K562 (cell line): ENCODE data around the gene PDE11A. TPM values are rescaled to one million over a fixed set of nuclear protein-coding genes. Genes with fewer than 3 reads are reported as not detected.
"Not testable (repeated sequence)": the region's sequence is repeated elsewhere in the genome, so short reads cannot be mapped to it uniquely, and the experiment has no call there.

ENCODE experiments used
- ATAC-seq: fragments of 200-7000 bp; cut with Tn5 transposase; 3 replicates; pipeline ENCODE4 v1.9.1; 2020; ENCODE audit warnings: moderate library complexity
- BruUV-seq: library from RNA; stranded (reverse); fragments of 400-500 nt; replicated peaks from 2 replicates; lab custom pipeline; 2021; lab: Mats Ljungman, UMichigan
- CTCF ChIA-PET: fragments of 300-600 bp; formaldehyde crosslinking; extraction: SDS; loops from one replicate; lab custom pipeline; 2021; ENCODE audit warnings: low intra/inter-chr PET ratio; lab: Yijun Ruan, JAX
- POLR2A ChIA-PET: fragments of 300-600, 350-650 bp; sonication (Branson Sonifier 250); formaldehyde crosslinking; extraction: SDS; loops from one replicate; lab custom pipeline; 2021; ENCODE audit warnings: antibody characterized with exemption, inconsistent platforms; lab: Yijun Ruan, JAX
- DNase-seq, 4 experiments: peaks; one replicate each; pipeline versions ENCODE4 v3.0.0 to v3.0.0-alpha.2; 2011 to 2018; ENCODE audit warnings: low spot score in 3 of 4, mixed read lengths in 3 of 4; ENCODE audit errors: extremely low read depth in 1 of 4
- FAIRE-seq: peaks from 2 replicates; lab custom pipeline; 2011; peaks lifted over from hg19 to GRCh38; lab: Jason Lieb, UNC
- H2AFZ ChIP-seq: 2 replicates; pipeline ENCODE4 v1.6.0; 2011; ENCODE audit warnings: low read depth, low read length, control low read depth, inconsistent platforms
- H3K27ac ChIP-seq: fragments of 200-600 bp; 3 replicates; pipeline ENCODE4 v1.8.0; 2011; ENCODE audit warnings: low read depth, mild to moderate bottlenecking, control low read depth, inconsistent platforms, low read length, moderate library complexity, mixed read lengths; ENCODE audit errors: extremely low read depth
- H3K27me3 ChIP-seq, 2 experiments: fragments of 300-600 bp in 1 of 2; 2 replicates in 1 of 2; 3 replicates in 1 of 2; pipeline versions ENCODE4 v1.6.0 to v1.8.0; 2011; ENCODE audit warnings: inconsistent platforms in 2 of 2, low read length in 2 of 2, mild to moderate bottlenecking in 1 of 2, mixed read lengths in 1 of 2, moderate library complexity in 1 of 2; ENCODE audit not compliant: control insufficient read depth in 2 of 2, insufficient read depth in 2 of 2
- H3K36me3 ChIP-seq: fragments of 300-600 bp; 3 replicates; pipeline ENCODE4 v1.8.0; 2011; ENCODE audit warnings: mild to moderate bottlenecking, low read length, inconsistent platforms; ENCODE audit not compliant: control insufficient read depth, insufficient read depth
- H3K4me1 ChIP-seq, 2 experiments: fragments of 200-600 bp in 1 of 2; replicated peaks in 1 of 2; 2 replicates in 1 of 2; 3 replicates in 1 of 2; pipeline versions ENCODE4 v1.5.1 to v1.8.0; 2011; ENCODE audit warnings: inconsistent platforms in 2 of 2, low read length in 2 of 2, mild to moderate bottlenecking in 1 of 2, mixed read lengths in 1 of 2, moderate library complexity in 1 of 2; ENCODE audit not compliant: control insufficient read depth in 2 of 2, insufficient read depth in 2 of 2
- H3K4me2 ChIP-seq: 2 replicates; pipeline ENCODE4 v1.6.1; 2011; ENCODE audit warnings: low read length, control low read depth, inconsistent platforms, mixed read lengths; ENCODE audit not compliant: insufficient read depth
- H3K4me3 ChIP-seq: fragments of 200-600 bp; sonication (generic), shearing (Covaris generic); 2 replicates; pipeline ENCODE4 v1.5.1; 2016; ENCODE audit warnings: control low read depth, inconsistent platforms
- H3K79me2 ChIP-seq: fragments of 200-600 bp; 3 replicates; pipeline ENCODE4 v1.8.0; 2011; ENCODE audit warnings: low read length, inconsistent platforms; ENCODE audit not compliant: control insufficient read depth, insufficient read depth
- H3K9ac ChIP-seq, 2 experiments: 2 replicates each; pipeline versions ENCODE4 v1.6.0 to v1.6.1; 2011; ENCODE audit warnings: low read depth in 2 of 2, low read length in 2 of 2, control low read depth in 1 of 2, inconsistent platforms in 1 of 2, mild to moderate bottlenecking in 1 of 2, mixed read lengths in 1 of 2; ENCODE audit not compliant: insufficient read depth in 1 of 2
- H3K9me1 ChIP-seq: one replicate; pipeline ENCODE4 v1.6.0; 2011; ENCODE audit warnings: inconsistent platforms, mild to moderate bottlenecking, low read length, moderate library complexity; ENCODE audit not compliant: control insufficient read depth, insufficient read depth
- H3K9me3 ChIP-seq: replicated peaks from 2 replicates; pipeline ENCODE4 v1.5.1; 2011; ENCODE audit warnings: low read depth, low read length, inconsistent platforms; ENCODE audit not compliant: control insufficient read depth, insufficient read depth
- H4K20me1 ChIP-seq: replicated peaks from 2 replicates; pipeline ENCODE4 v1.6.1; 2011; ENCODE audit warnings: low read length, inconsistent platforms, mixed read lengths; ENCODE audit not compliant: control insufficient read depth, insufficient read depth
- BCOR ChIP-seq: fragments of 450-650 bp; IDR thresholded peaks from 2 replicates; pipeline ENCODE4 v1.6.1; 2016
- CREBBP ChIP-seq: IDR thresholded peaks from one replicate; pipeline ENCODE4 v1.6.1; 2012; ENCODE audit warnings: low read depth, mild to moderate bottlenecking, control low read depth, inconsistent platforms, low read length
- GATAD2B ChIP-seq: fragments of 450-650 bp; IDR thresholded peaks from 2 replicates; pipeline ENCODE4 v1.6.1; 2017; ENCODE audit warnings: mild to moderate bottlenecking, borderline replicate concordance
- HDAC1 ChIP-seq, 2 experiments: fragments of 450-650 bp; IDR thresholded peaks; 2 replicates each; pipeline ENCODE4 v1.6.1; 2016 to 2017; ENCODE audit warnings: inconsistent platforms in 1 of 2, mild to moderate bottlenecking in 1 of 2, moderate library complexity in 1 of 2
- HDGF ChIP-seq: fragments of 450-650 bp; IDR thresholded peaks from 2 replicates; pipeline ENCODE4 v1.6.1; 2016
- HNRNPL ChIP-seq: fragments of 200-400 bp; formaldehyde crosslinking; IDR thresholded peaks from 2 replicates; pipeline ENCODE4 v1.6.1; 2017; ENCODE audit warnings: low read depth, mild to moderate bottlenecking, low read length
- SMAD3 ChIP-seq: fragments of 450-650 bp; formaldehyde crosslinking; conservative IDR thresholded peaks from 2 replicates; pipeline ENCODE4 v1.4.0; 2020; ENCODE audit warnings: mild to moderate bottlenecking
- ZNF197 ChIP-seq: fragments of 200-800 bp; sonication (Bioruptor generic); IDR thresholded peaks from 2 replicates; pipeline ENCODE4 v1.6.1; 2016; ENCODE audit warnings: low read depth, missing genetic modification characterization, missing compliant biosample characterization
- ZNF253 ChIP-seq: fragments of 250-450 bp; sonication (Bioruptor Pico); conservative IDR thresholded peaks from 2 replicates; pipeline ENCODE4 v1.6.1; 2021; ENCODE audit warnings: mild to moderate bottlenecking
- WGBS: fragments of 100-300 bp; shearing (Covaris generic); methylation state at CpG from one replicate; pipeline ENCODE4 v1.1.6; 2016; ENCODE audit warnings: low coverage, mixed read lengths; ENCODE audit not compliant: insufficient coverage; ENCODE audit errors: missing lambda C conversion rate; 5-methylcytosine and 5-hydroxymethylcytosine counted together
- in situ Hi-C: fragments of 300-500 bp; cut with MboI; formaldehyde crosslinking; loops from 4 replicates; pipeline ENCODE4 v1.15.0; 2018; ENCODE audit warnings: inconsistent platforms, mixed read lengths
- intact Hi-C: fragments of 100-400 bp; cut with micrococcal nuclease; formaldehyde crosslinking; loops from 2 replicates; pipeline ENCODE4 v1.14.2; 2022
- polyA plus RNA-seq, 8 experiments: library from polyadenylated mRNA; depleted of rRNA in 4 of 8; stranded (reverse) in 5 of 8; unstranded in 3 of 8; fragments of >200 nt; fragmentation: Nextera tagmentation in 2 of 8; fragmentation: Illumina TruSeq in 1 of 8; extraction: Ambion mirVana in 2 of 8; extraction: Trizol in 1 of 8; gene quantifications; 2 replicates each; pipeline versions ENCODE4 v1.2.1 to v1.2.3, GENCODE V29; 2011 to 2014; ENCODE audit warnings: inconsistent platforms in 1 of 8, missing spikeins in 1 of 8
- total RNA-seq, 7 experiments: library from RNA; depleted of rRNA in 6 of 7; stranded (reverse); fragments of >200 nt in 6 of 7; fragmentation: Illumina TruSeq in 2 of 7; extraction: Trizol in 2 of 7; gene quantifications; 2 replicates each; pipeline versions ENCODE4 v1.2.1 to v1.2.3, GENCODE V29; 2011 to 2021; ENCODE audit warnings: low replicate concordance in 1 of 7

Gene PDE11A
- total and polyA plus RNA-seq, 9 of the 15 experiments (the other 6 are each of a cell fraction or from before 2014, with no cell fraction given): 3.2 to 22.1 (median 5.7) TPM

- H2AFZ ChIP-seq: no peak overlapping the region
- no peak overlapping the region for H3K27ac ChIP-seq
- no peaks in the 10 kb centered on the region for H3K9me3 ChIP-seq
- no peak overlapping the region for H3K4me2 ChIP-seq
- TF ChIP-seq BCOR: no peak
- TF ChIP-seq ZNF253 (CRISPR knock-in tag): no peak
- no peak for TF ChIP-seq SMAD3 (CRISPR knock-in tag)
- no peak for TF ChIP-seq HNRNPL
- no peak for TF ChIP-seq CREBBP
- no peak for TF ChIP-seq HDGF
- no peak for TF ChIP-seq ZNF197 (CRISPR knock-in tag)
- TF ChIP-seq HDAC1 (IDR thresholded peaks at IDR 0.05): no peak
- no peak for TF ChIP-seq GATAD2B
- in situ Hi-C loops: no loop called here
- no peak overlapping the region for H3K9ac ChIP-seq
- no peaks in the 10 kb centered on the region for H4K20me1 ChIP-seq
- H3K79me2 ChIP-seq: no peaks in the 10 kb centered on the region
- no peak overlapping the region for H3K4me3 ChIP-seq
- H3K9me1 ChIP-seq: no peaks in the 10 kb centered on the region
- no TSS peak for BruUV-seq
- H3K4me1 ChIP-seq: no peaks in the 10 kb centered on the region
- DNase-seq (no peak), FAIRE-seq (no peak), ATAC-seq (no peak)
- no peaks in the 10 kb centered on the region for H3K27me3 ChIP-seq
- POLR2A ChIA-PET: interaction anchor here (1.5 kb wide), 1 partner anchor 11 kb away, joined by 6 read pairs; no protein-coding TSS in a partner anchor
- 0% methylated on average over 1 of the region's 1 CpG for WGBS
- CTCF ChIA-PET: no interaction called here
- no peaks in the 10 kb centered on the region for H3K36me3 ChIP-seq
- intact Hi-C loops: no loop called here
These were observed 120.4 kb downstream of the PDE11A start for GRCh38 chr2:177952151-177952550.

DNA sequence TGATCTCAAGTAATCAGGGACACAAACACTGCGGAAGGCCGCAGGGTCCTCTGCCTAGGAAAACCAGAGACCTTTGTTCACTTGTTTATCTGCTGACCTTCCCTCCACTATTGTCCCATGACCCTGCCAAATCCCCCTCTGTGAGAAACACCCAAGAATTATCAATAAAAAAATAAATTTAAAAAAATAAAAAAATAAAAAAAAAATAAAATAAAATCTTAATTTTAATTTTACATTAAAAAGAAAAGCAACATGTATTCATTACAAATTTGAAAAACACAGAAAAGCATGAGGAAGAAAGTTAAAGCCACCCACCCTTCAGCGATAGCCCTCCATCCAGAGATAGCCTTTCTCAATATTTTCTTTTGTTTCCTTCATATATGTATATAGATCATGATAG is 125.0 kb downstream of the PDE11A start:
- intact Hi-C loops, in situ Hi-C loops, H3K79me2 ChIP-seq, BruUV-seq, POLR2A ChIA-PET, H3K9me1 ChIP-seq, H3K36me3 ChIP-seq, H3K4me1 ChIP-seq, ATAC-seq, H3K27ac ChIP-seq, H3K4me2 ChIP-seq, H3K4me3 ChIP-seq, H3K27me3 ChIP-seq, H4K20me1 ChIP-seq, H3K9me3 ChIP-seq, H3K9ac ChIP-seq, FAIRE-seq, H2AFZ ChIP-seq, CTCF ChIA-PET, DNase-seq: not testable (repeated sequence)
- WGBS: 0% methylated on average over 1 of the region's 3 CpGs
